Endothelial cell of hepatic sinusoid (primary cell): ENCODE measurements around the gene SHANK1.

ENCODE experiments used
- in situ Hi-C: cut with HindIII; loops from 2 replicates; pipeline ENCODE4 v1.10.0; 2017; ENCODE audit warnings: low sequenced_read_pairs

The SHANK1 gene

GRCh38 chr19:50729894-50730293 lies 10.3 kb upstream of the SHANK1 start:
- in situ Hi-C loops: no loop called here

- in situ Hi-C loops: no loop called here
Measured at GRCh38 chr19:50728084-50728737, 8.6 kb upstream of the SHANK1 start.

GRCh38 chr19:50725911-50726230 lies 6.3 kb upstream of the SHANK1 start:
- in situ Hi-C loops: no loop called here

DNA sequence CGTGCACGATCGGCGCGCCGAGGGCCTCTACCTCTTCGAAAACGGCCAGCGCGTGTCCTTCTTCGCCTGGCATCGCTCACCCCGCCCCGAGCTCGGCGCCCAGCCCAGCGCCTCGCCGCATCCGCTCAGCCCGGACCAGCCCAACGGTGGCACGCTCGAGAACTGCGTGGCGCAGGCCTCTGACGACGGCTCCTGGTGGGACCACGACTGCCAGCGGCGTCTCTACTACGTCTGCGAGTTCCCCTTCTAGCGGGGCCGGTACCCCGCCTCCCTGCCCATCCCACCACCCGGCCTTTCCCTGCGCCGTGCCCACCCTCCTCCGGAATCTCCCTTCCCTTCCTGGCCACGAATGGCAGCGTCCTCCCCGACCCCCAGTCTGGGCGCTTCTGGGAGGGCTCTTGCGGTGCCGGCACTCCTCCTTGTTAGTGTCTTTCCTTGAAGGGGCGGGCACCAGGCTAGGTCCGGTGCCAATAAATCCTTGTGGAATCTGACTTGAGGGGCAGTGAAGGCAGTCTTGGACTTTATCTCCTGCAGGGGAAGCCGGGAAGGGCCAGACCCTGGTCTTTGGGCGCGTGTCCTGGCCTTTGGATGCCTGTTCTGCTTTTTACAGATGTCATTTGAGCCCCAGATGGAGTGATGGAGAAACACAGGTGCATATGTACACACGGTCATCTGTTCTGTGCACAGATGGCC lies 5.8 kb upstream of the SHANK1 start:
- in situ Hi-C loops: no loop called here

GRCh38 chr19:50724522-50725217 lies 5.1 kb upstream of the SHANK1 start:
- in situ Hi-C loops: no loop called here

GRCh38 chr19:50723735-50724521 lies 4.3 kb upstream of the SHANK1 start:
- in situ Hi-C loops: no loop called here

GRCh38 chr19:50723069-50723468 lies 3.5 kb upstream of the SHANK1 start, which contains the start of gene CLEC11A:
CLEC11A (plus strand) TSS chr19:50723364; CDS start chr19:50723526, 162 bp downstream.
- in situ Hi-C loops: no loop called here

- in situ Hi-C loops: no loop called here
Measured at GRCh38 chr19:50722201-50723013, 2.8 kb upstream of the SHANK1 start.

DNA sequence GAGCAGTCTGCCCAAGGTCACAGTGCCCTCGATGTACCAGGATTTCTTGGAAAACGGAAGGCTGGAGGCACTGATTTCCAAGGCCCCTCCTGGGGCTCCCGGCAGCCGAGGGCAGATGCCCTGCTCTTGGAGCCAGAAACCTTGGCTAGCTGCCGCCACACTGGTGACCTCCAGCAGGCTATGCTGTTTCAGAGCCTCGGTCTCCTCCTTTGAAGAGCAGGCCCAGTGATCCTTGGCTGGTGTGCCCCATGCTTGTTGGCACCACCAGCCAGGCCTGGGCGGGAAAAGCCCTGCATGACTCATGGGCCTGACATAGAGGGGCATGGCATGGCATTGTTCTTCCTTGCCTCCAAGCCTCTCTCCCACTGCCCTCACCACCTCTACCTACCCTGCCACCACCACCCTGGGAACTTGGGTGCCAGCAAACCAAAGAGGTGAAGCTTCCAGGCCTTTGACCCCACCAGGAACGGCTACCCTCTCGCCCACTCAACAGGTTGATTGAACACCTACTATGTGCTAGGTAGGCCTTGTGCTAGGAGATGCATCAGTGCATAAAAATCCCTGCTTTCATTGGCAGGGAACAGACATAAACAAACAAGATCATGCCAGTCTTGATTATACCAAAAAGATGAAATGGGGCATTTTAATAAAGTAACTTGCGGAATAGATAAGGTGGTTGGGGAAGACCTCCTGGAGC lies 2.0 kb upstream of the SHANK1 start:
- in situ Hi-C loops: no loop called here

GRCh38 chr19:50720921-50721381 lies 1.3 kb upstream of the SHANK1 start:
- in situ Hi-C loops: no loop called here

GRCh38 chr19:50720181-50720920 lies 749 bp upstream of the SHANK1 start:
- in situ Hi-C loops: no loop called here

DNA sequence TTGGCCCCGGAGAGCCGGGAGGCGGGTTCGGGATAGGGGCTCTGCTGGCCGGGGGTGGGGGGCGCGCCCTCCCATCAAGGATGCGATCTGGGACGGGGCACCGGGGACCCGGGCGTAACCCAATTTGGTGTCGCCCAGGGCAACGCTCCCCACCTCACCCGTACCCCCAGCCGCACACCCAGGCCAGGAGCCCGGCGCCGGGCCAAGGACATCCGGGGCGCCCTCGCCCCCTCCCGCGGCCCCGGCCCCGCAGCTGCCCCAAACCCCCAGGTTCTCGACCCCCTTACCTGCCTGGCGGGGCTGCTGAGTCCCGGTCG lies 525 bp downstream of the SHANK1 start:
- in situ Hi-C loops: no loop called here

DNA sequence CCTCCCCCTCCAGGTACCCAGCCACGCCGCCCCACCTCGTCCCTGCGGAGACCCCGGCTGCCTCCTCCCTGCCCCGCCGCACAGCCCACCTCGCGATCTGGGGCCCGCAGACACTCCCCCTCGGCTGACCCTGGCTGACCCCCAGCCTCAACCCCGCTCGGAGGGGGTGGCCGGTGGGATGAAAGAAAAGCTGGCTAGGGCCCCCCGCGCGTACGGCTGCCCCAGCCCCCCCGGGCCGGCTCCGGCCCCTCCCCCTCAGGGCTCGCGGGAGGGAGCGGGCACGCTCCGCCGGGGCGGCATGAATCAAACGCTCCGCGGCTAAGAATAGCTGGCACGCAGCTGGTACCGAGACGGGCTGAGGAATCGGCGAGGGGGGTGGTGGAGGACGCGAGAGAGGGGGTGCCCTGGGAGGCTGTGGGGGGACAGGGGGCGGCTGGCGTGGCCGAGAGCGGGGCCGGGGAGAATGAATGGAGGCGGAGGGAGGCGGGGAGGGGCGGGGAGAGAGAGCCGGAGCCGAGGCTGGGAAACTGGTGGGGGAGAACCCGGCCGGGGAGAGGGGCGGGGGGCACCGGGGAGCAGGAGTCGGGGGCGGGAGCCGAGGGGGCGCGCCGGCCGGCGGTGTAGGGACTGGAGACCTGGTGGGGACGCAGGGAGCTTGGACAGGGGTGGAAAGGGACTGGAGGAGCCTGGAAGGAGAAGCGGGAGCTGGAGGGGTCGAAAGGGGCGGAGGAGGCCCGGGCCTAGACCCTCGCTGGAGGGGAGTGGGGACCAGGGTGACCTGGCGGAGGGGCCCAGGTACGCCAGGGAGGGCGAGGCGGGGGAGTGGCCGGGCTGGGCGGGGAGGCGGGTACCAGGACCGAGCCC lies 1.1 kb downstream of the SHANK1 start:
- in situ Hi-C loops: no loop called here

DNA sequence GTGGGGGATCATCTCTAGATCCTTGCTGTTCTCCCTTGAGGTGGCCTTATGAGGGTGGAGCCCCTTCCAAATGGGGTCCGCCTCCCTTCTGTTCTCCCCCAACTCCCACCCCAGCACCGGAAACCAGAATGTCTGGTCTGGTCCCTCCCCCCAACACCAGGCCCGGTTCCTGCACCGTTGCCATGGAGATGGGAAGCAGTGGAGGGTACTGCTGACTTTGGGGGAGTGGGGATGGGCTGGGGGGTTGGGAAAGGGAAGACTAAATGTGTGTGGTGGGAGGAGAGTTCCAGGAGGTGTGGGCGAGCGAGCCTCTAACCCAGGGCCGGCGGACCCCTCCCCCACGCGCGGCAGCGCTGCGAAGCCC lies 1.7 kb downstream of the SHANK1 start:
- in situ Hi-C loops: no loop called here

GRCh38 chr19:50717026-50717723 lies 2.4 kb downstream of the SHANK1 start:
- in situ Hi-C loops: no loop called here

DNA sequence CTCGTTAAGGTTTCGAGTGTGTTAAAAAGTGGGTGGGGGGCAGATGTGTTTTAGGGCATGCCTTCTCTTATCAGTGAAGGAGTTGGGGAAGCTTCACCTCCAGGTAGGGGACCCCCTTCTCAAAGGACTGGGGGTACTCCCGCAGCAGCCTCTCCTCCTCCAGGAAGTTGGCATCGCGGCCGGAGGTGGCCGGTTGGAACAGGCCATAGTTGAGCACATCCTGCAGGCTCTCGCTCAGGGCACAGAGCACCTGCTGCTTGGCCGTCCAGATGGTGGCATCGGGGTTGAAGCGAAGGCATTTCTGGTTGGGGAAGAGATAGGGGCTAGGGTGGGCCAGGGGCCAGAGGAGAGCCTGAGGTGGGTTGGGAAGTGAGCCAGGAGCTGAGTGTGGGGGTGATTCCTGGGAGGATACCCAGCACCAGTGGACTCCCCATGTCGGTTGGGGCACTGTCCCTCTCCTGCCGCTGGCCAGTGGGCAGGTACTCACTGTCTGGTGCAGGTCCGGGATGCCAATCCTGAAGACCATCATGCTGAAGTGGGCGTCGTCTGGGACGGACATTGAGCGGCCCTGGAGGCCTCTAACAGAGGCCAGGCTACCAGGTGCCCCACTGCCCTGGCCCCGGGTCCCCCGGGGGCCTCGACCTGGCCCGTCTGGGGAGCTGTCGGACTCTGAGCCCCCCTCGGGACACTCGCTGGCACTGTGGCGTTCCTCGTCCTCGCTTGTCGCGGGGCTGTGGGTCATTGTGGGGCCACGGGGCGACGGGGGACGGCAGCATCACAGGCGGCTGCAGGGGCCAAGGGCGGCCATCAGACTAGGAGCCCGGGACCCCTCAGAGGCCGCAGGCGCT lies 3.2 kb downstream of the SHANK1 start:
- in situ Hi-C loops: no loop called here
